Gastrocnemius medialis (tissue), 4 donors: Measurements from ENCODE around the gene POLE. TPM values are rescaled to one million over a fixed set of nuclear protein-coding genes. Genes with fewer than 3 reads are reported as not detected.

Experiments used
- ATAC-seq, 2 donors: fragments of 150-250 bp; one replicate each; pipeline ENCODE4 v1.9.1; 2016
- DNase-seq, 2 donors: peaks; one replicate each; pipeline ENCODE4 v3.0.0-alpha.2; 2019
- H3K27ac ChIP-seq, 4 donors: fragments of 200-600 bp; sonication (generic); 1 replicate in 1 of 4; 2 replicates in 3 of 4; pipeline ENCODE4 v1.5.1; 2016 to 2018; ENCODE audit warnings: mild to moderate bottlenecking in 2 of 4, moderate library complexity in 1 of 4
- H3K27me3 ChIP-seq, 3 donors: fragments of 200-600 bp; sonication (generic) in 2 of 3; 1 replicate in 1 of 3; 2 replicates in 2 of 3; pipeline versions ENCODE4 v1.5.1 to v1.6.0; 2016 to 2019; ENCODE audit warnings: mild to moderate bottlenecking in 1 of 3, moderate library complexity in 1 of 3
- H3K36me3 ChIP-seq, 2 donors: fragments of 200-600 bp; sonication (generic) in 1 of 2; one replicate each; pipeline ENCODE4 v1.5.1; 2017 to 2018
- H3K4me1 ChIP-seq, 2 donors: fragments of 200-600 bp; sonication (generic) in 1 of 2; one replicate each; pipeline ENCODE4 v1.5.1; 2016 to 2017; ENCODE audit warnings: mild to moderate bottlenecking in 2 of 2
- H3K4me3 ChIP-seq, 4 donors: fragments of 200-600 bp; sonication (generic) in 3 of 4; 1 replicate in 1 of 4; 2 replicates in 3 of 4; pipeline ENCODE4 v1.5.1; 2016 to 2019; ENCODE audit warnings: mild to moderate bottlenecking in 2 of 4
- H3K9me3 ChIP-seq, 3 donors: fragments of 200-600 bp; sonication (generic) in 2 of 3; 1 replicate in 1 of 3; 2 replicates in 2 of 3; pipeline ENCODE4 v1.5.1; 2016 to 2019
- CTCF ChIP-seq, 5 experiments: fragments of 450-650 bp in 3 of 5; fragments of 200-600 bp in 2 of 5; sonication (generic) in 2 of 5; IDR thresholded peaks in 4 of 5; conservative IDR thresholded peaks in 1 of 5; 1 replicate in 4 of 5; 2 replicates in 1 of 5; pipeline ENCODE4 v1.5.1; 2016 to 2019; ENCODE audit warnings: antibody characterized with exemption in 5 of 5, mild to moderate bottlenecking in 3 of 5, moderate library complexity in 3 of 5
- POLR2A ChIP-seq, 2 donors: fragments of 450-650 bp; IDR thresholded peaks; one replicate each; pipeline ENCODE4 v1.6.1; 2017; ENCODE audit warnings: antibody characterized with exemption in 2 of 2, mild to moderate bottlenecking in 2 of 2, moderate library complexity in 2 of 2
- in situ Hi-C, 4 donors: fragments of 200-750 bp; cut with MboI; loops; one replicate each; pipeline versions ENCODE4 v1.15.0 to v1.8.0; 2017; ENCODE audit warnings: low sequenced_read_pairs in 4 of 4
- intact Hi-C: fragments of 100-400 bp; cut with DNase I; formaldehyde crosslinking; loops from one replicate; pipeline ENCODE4 v1.15.1; 2023; ENCODE audit warnings: low total_unique reads
- total RNA-seq, 4 donors: library from RNA; depleted of rRNA; stranded (reverse); fragments of >200 nt; gene quantifications; one replicate each; pipeline versions ENCODE4 v1.1.0 to v1.2.3, GENCODE V29; 2016

POLE gene
- total RNA-seq = 10 to 100 TPM in 2 of 4 donors, 1 to 10 TPM in 2; 7.1 to 18.7 (median 11.1) TPM

GRCh38 chr12:132687211-132688164, at the start of gene POLE, which contains the start of gene PXMP2:
Gene POLE, minus strand, starts transcription at chr12:132687342. Its CDS starts 27 bp downstream, at chr12:132687315.
Gene PXMP2, plus strand, starts transcription at chr12:132687587. Its CDS starts 84 bp downstream, at chr12:132687671.
- DNase-seq (peak; percentile 91 to 95), ATAC-seq (peak; percentile 97 to 98)
- in situ Hi-C loops (no loop called here), intact Hi-C loops (loop anchor here (1.0 to 5.0 kb wide), 4 partner anchors 23 to 393 kb away; partner anchors contain the start of genes ANKLE2, GOLGA3, PGAM5 and ZNF140)
- no peaks in the 10 kb centered on the region for H3K36me3 ChIP-seq
- H3K9me3 ChIP-seq = no peaks in the 10 kb centered on the region
- TF ChIP-seq CTCF (IDR thresholded peaks at IDR 0.05 in 4 of 5, conservative IDR thresholded peaks at IDR 0.05 in 1 of 5) (peak in 3 of 5 experiments; percentile 12 to 20 (median 18)), POLR2A (IDR thresholded peaks at IDR 0.05) (peak; percentile 74 to 76)
- H3K27me3 ChIP-seq = no peaks in the 10 kb centered on the region
- peak within 1 kb of the TSS; percentile 62 to 77 (median 72) for H3K27ac ChIP-seq
- H3K4me1 ChIP-seq = peaks cover 6 to 10% of the 10 kb centered on the region in 2 donors
- H3K4me3 ChIP-seq = peak within 1 kb of the TSS; percentile 65 to 98 (median 80)

- Histone ChIP-seq H3K36me3 (peaks cover 0 to 97% of the 10 kb centered on the region in 2 donors), H3K4me3 (no peak overlapping the region), H3K27ac (no peak overlapping the region), H3K27me3 (no peaks in the 10 kb centered on the region), H3K9me3 (no peaks in the 10 kb centered on the region), H3K4me1 (no peaks in the 10 kb centered on the region)
- DNase-seq = no peak
- ATAC-seq = no peak
- in situ Hi-C loops (no loop called here), intact Hi-C loops (no loop called here)
- TF ChIP-seq CTCF (IDR thresholded peaks at IDR 0.05 in 4 of 5, conservative IDR thresholded peaks at IDR 0.05 in 1 of 5) (no peak), POLR2A (IDR thresholded peaks at IDR 0.05) (no peak)
Observed at GRCh38 chr12:132736913-132737312, 49.8 kb upstream of the POLE start.

GRCh38 chr12:132736378-132736777, 49.2 kb upstream of the POLE start:
- no peaks in the 10 kb centered on the region for H3K27me3 ChIP-seq
- H3K36me3 ChIP-seq = peaks cover 0 to 97% of the 10 kb centered on the region in 2 donors
- H3K4me1 ChIP-seq = no peaks in the 10 kb centered on the region
- no peak for TF ChIP-seq CTCF (IDR thresholded peaks at IDR 0.05 in 4 of 5, conservative IDR thresholded peaks at IDR 0.05 in 1 of 5)
- TF ChIP-seq POLR2A (IDR thresholded peaks at IDR 0.05) = no peak
- H3K4me3 ChIP-seq = no peak overlapping the region
- in situ Hi-C loops = no loop called here
- no peak overlapping the region for H3K27ac ChIP-seq
- DNase-seq (no peak), ATAC-seq (no peak)
- intact Hi-C loops = no loop called here
- H3K9me3 ChIP-seq = no peaks in the 10 kb centered on the region

- no peak overlapping the region for H3K27ac ChIP-seq
- ATAC-seq (no peak), DNase-seq (no peak)
- no peak overlapping the region for H3K4me3 ChIP-seq
- no peaks in the 10 kb centered on the region for H3K4me1 ChIP-seq
- no peak for TF ChIP-seq POLR2A (IDR thresholded peaks at IDR 0.05)
- no peak for TF ChIP-seq CTCF (IDR thresholded peaks at IDR 0.05 in 4 of 5, conservative IDR thresholded peaks at IDR 0.05 in 1 of 5)
- no peaks in the 10 kb centered on the region for H3K27me3 ChIP-seq
- peaks cover 0 to 95% of the 10 kb centered on the region in 2 donors for H3K36me3 ChIP-seq
- in situ Hi-C loops = no loop called here
- no peaks in the 10 kb centered on the region for H3K9me3 ChIP-seq
- intact Hi-C loops = no loop called here
Observed at GRCh38 chr12:132735496-132735895, 48.4 kb upstream of the POLE start.
